Measurements from ENCODE around the gene ATP6V1F.

The ATP6V1F gene

GRCh38 chr7:128841921-128842673 is 20.6 kb upstream of the ATP6V1F start:
- H3K27me3 ChIP-seq (replicated peaks; ENCODE audit: control insufficient read depth, insufficient read depth, low read length, poor library complexity, severe bottlenecking) = no peaks in the 10 kb centered on the region
- peak; percentile 27 to 33 (median 32) for DNase-seq
- no peaks in the 10 kb centered on the region for H3K4me1 ChIP-seq (ENCODE audit: control insufficient read depth, insufficient read depth, low read length, poor library complexity, severe bottlenecking)
- H3K9me3 ChIP-seq (ENCODE audit: control insufficient read depth, low read length) = no peaks in the 10 kb centered on the region
- H3K4me3 ChIP-seq (ENCODE audit: insufficient read depth, low read depth, low read length, poor library complexity, severe bottlenecking) = no peak overlapping the region
- no peak overlapping the region for H3K27ac ChIP-seq (ENCODE audit: insufficient read depth, low read length, poor library complexity, severe bottlenecking)
- H3K36me3 ChIP-seq (ENCODE audit: control insufficient read depth, insufficient read depth, low read length) = no peaks in the 10 kb centered on the region

GRCh38 chr7:128842674-128843641 is 19.7 kb upstream of the ATP6V1F start:
- H3K36me3 ChIP-seq (ENCODE audit: control insufficient read depth, insufficient read depth, low read length) = no peaks in the 10 kb centered on the region
- no peaks in the 10 kb centered on the region for H3K4me1 ChIP-seq (ENCODE audit: control insufficient read depth, insufficient read depth, low read length, poor library complexity, severe bottlenecking)
- H3K27me3 ChIP-seq (replicated peaks; ENCODE audit: control insufficient read depth, insufficient read depth, low read length, poor library complexity, severe bottlenecking) = no peaks in the 10 kb centered on the region
- no peak for DNase-seq
- H3K27ac ChIP-seq (ENCODE audit: insufficient read depth, low read length, poor library complexity, severe bottlenecking) = no peak overlapping the region
- no peak overlapping the region for H3K4me3 ChIP-seq (ENCODE audit: insufficient read depth, low read depth, low read length, poor library complexity, severe bottlenecking)
- H3K9me3 ChIP-seq (ENCODE audit: control insufficient read depth, low read length) = no peaks in the 10 kb centered on the region

GRCh38 chr7:128843938-128844621 is 18.6 kb upstream of the ATP6V1F start:
- no peaks in the 10 kb centered on the region for H3K27me3 ChIP-seq (replicated peaks; ENCODE audit: control insufficient read depth, insufficient read depth, low read length, poor library complexity, severe bottlenecking)
- no peaks in the 10 kb centered on the region for H3K9me3 ChIP-seq (ENCODE audit: control insufficient read depth, low read length)
- no peaks in the 10 kb centered on the region for H3K36me3 ChIP-seq (ENCODE audit: control insufficient read depth, insufficient read depth, low read length)
- H3K4me1 ChIP-seq (ENCODE audit: control insufficient read depth, insufficient read depth, low read length, poor library complexity, severe bottlenecking) = no peaks in the 10 kb centered on the region
- H3K4me3 ChIP-seq (ENCODE audit: insufficient read depth, low read depth, low read length, poor library complexity, severe bottlenecking) = no peak overlapping the region
- H3K27ac ChIP-seq (ENCODE audit: insufficient read depth, low read length, poor library complexity, severe bottlenecking) = no peak overlapping the region
- no peak for DNase-seq

- H3K9me3 ChIP-seq (ENCODE audit: control insufficient read depth, low read length) = no peaks in the 10 kb centered on the region
- no peaks in the 10 kb centered on the region for H3K36me3 ChIP-seq (ENCODE audit: control insufficient read depth, insufficient read depth, low read length)
Observed at GRCh38 chr7:128844777-128845311, 17.8 kb upstream of the ATP6V1F start.

GRCh38 chr7:128845475-128845874 is 17.2 kb upstream of the ATP6V1F start:
- Histone ChIP-seq H3K36me3 (ENCODE audit: control insufficient read depth, insufficient read depth, low read length) (no peaks in the 10 kb centered on the region), H3K9me3 (ENCODE audit: control insufficient read depth, low read length) (no peaks in the 10 kb centered on the region), H3K4me3 (ENCODE audit: insufficient read depth, low read depth, low read length, poor library complexity, severe bottlenecking) (no peak overlapping the region), H3K27ac (ENCODE audit: insufficient read depth, low read length, poor library complexity, severe bottlenecking) (no peak overlapping the region), H3K4me1 (ENCODE audit: control insufficient read depth, insufficient read depth, low read length, poor library complexity, severe bottlenecking) (no peaks in the 10 kb centered on the region), H3K27me3 (replicated peaks; ENCODE audit: control insufficient read depth, insufficient read depth, low read length, poor library complexity, severe bottlenecking) (no peaks in the 10 kb centered on the region)
- DNase-seq = no peak

More at GRCh38 chr7:128844777-128845311, 17.8 kb upstream of the ATP6V1F start:
- H3K27ac ChIP-seq (ENCODE audit: insufficient read depth, low read length, poor library complexity, severe bottlenecking) = no peak overlapping the region
- no peaks in the 10 kb centered on the region for H3K4me1 ChIP-seq (ENCODE audit: control insufficient read depth, insufficient read depth, low read length, poor library complexity, severe bottlenecking)
- no peak for DNase-seq
- H3K4me3 ChIP-seq (ENCODE audit: insufficient read depth, low read depth, low read length, poor library complexity, severe bottlenecking) = no peak overlapping the region
- H3K27me3 ChIP-seq (replicated peaks; ENCODE audit: control insufficient read depth, insufficient read depth, low read length, poor library complexity, severe bottlenecking) = no peaks in the 10 kb centered on the region

- no peak for DNase-seq
- Histone ChIP-seq H3K4me1 (ENCODE audit: control insufficient read depth, insufficient read depth, low read length, poor library complexity, severe bottlenecking) (no peaks in the 10 kb centered on the region), H3K4me3 (ENCODE audit: insufficient read depth, low read depth, low read length, poor library complexity, severe bottlenecking) (no peak overlapping the region), H3K27me3 (replicated peaks; ENCODE audit: control insufficient read depth, insufficient read depth, low read length, poor library complexity, severe bottlenecking) (no peaks in the 10 kb centered on the region), H3K27ac (ENCODE audit: insufficient read depth, low read length, poor library complexity, severe bottlenecking) (no peak overlapping the region), H3K9me3 (ENCODE audit: control insufficient read depth, low read length) (no peaks in the 10 kb centered on the region), H3K36me3 (ENCODE audit: control insufficient read depth, insufficient read depth, low read length) (no peaks in the 10 kb centered on the region)
Observed at GRCh38 chr7:128845987-128846386, 16.7 kb upstream of the ATP6V1F start.

GRCh38 chr7:128846781-128847444 is 15.7 kb upstream of the ATP6V1F start:
- no peaks in the 10 kb centered on the region for H3K27me3 ChIP-seq (replicated peaks; ENCODE audit: control insufficient read depth, insufficient read depth, low read length, poor library complexity, severe bottlenecking)
- H3K4me1 ChIP-seq (ENCODE audit: control insufficient read depth, insufficient read depth, low read length, poor library complexity, severe bottlenecking) = no peaks in the 10 kb centered on the region
- H3K36me3 ChIP-seq (ENCODE audit: control insufficient read depth, insufficient read depth, low read length) = no peaks in the 10 kb centered on the region
- no peak overlapping the region for H3K27ac ChIP-seq (ENCODE audit: insufficient read depth, low read length, poor library complexity, severe bottlenecking)
- no peak overlapping the region for H3K4me3 ChIP-seq (ENCODE audit: insufficient read depth, low read depth, low read length, poor library complexity, severe bottlenecking)
- DNase-seq = no peak
- H3K9me3 ChIP-seq (ENCODE audit: control insufficient read depth, low read length) = no peaks in the 10 kb centered on the region

GRCh38 chr7:128847721-128848211 is 14.9 kb upstream of the ATP6V1F start:
- no peak for DNase-seq
- Histone ChIP-seq H3K9me3 (ENCODE audit: control insufficient read depth, low read length) (no peaks in the 10 kb centered on the region), H3K4me3 (ENCODE audit: insufficient read depth, low read depth, low read length, poor library complexity, severe bottlenecking) (no peak overlapping the region), H3K27me3 (replicated peaks; ENCODE audit: control insufficient read depth, insufficient read depth, low read length, poor library complexity, severe bottlenecking) (no peaks in the 10 kb centered on the region), H3K36me3 (ENCODE audit: control insufficient read depth, insufficient read depth, low read length) (no peaks in the 10 kb centered on the region), H3K4me1 (ENCODE audit: control insufficient read depth, insufficient read depth, low read length, poor library complexity, severe bottlenecking) (no peaks in the 10 kb centered on the region), H3K27ac (ENCODE audit: insufficient read depth, low read length, poor library complexity, severe bottlenecking) (no peak overlapping the region)

All from effector memory CD4-positive, alpha-beta T cell (primary cell).